Uterus (tissue), 2 donors: Measurements from ENCODE around the gene COG8.

Experiments used
- CTCF ChIP-seq, 4 experiments: fragments of 200-600 bp in 2 of 4; fragments of 450-650 bp in 2 of 4; sonication (generic) in 2 of 4; IDR thresholded peaks; one replicate each; pipeline ENCODE4 v1.5.1; 2016 to 2019; ENCODE audit warnings: antibody characterized with exemption in 4 of 4, mild to moderate bottlenecking in 2 of 4, moderate library complexity in 1 of 4
- POLR2A ChIP-seq, 2 donors: fragments of 450-650 bp; IDR thresholded peaks; one replicate each; pipeline ENCODE4 v1.6.1; 2016; ENCODE audit warnings: antibody characterized with exemption in 2 of 2, mild to moderate bottlenecking in 1 of 2, moderate library complexity in 1 of 2

DNA sequence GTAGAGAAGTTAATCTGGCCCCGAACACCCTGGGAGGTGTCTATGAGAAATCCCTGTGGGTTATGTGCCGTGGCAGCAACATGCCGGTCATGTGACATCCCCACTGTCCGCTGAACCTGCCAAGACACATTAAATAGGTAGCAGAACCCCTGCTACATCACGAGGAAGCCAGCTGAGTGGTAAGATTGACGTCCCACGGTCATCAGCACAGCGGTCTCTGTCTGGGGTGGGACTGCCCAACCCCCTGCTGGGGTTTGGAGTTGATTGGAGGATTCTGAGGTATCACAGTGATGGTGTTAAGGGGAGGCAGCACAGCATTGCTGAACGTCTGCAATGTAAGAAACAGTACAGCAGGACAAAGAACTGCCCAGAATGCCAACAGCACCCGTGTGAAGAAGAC lies 10.2 kb upstream of the COG8 start:
- TF ChIP-seq CTCF (IDR thresholded peaks at IDR 0.05) (no peak), POLR2A (IDR thresholded peaks at IDR 0.05) (no peak)
